Measurements from ENCODE around the gene FOXJ1. TPM values are rescaled to one million over a fixed set of nuclear protein-coding genes. Genes with fewer than 3 reads are reported as not detected.

The FOXJ1 gene
- total RNA-seq, 1 experiment from 2014 or later, result 0.28 TPM

DNA sequence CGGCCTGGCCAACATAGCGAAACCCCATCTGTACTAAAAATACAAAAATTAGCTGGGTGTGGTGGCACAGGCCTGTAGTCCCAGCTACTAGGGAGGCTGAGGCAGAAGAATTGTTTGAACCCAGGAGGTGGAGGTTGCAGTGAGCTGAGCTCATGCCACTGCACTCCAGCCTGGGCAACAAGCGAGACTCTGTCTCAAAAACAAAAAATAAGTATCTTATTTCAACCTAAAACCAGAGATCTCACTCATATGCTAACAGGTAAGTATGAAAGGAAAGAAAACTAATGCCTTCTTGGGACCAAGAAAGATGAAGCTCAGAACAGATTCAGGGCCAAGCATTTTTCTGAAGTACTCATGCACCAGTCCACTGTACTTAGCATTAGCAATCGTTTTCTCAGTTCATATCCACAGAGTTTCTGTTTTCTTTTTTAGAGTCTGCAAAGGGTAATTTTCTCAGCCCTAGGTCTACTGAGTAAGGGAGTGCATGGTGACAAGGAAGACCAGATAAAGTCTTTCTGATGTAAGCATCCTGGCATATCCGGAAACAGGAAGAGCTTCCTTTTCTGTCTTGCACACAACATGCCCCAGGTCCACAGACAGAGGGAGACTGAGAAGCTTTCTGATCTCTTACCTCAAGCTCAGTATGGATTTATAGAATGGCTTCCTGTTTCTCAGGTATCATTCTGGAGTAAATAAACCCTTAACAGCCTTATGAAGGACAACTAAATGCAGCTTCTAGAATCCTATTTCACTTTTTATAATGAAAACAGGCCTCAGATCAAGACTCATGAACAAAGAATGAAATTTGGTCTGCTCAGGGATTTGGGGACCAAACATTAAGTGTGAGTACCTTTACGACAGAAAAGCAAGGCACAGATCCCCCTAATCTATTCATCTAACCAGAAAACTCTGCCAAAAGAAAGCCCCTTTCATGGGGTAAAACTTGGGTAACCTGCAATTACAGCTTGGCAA lies 38.7 kb upstream of the FOXJ1 start:
- H3K27ac ChIP-seq (ENCODE audit: low read length), result no peak overlapping the region
- no peak for TF ChIP-seq POLR2AphosphoS5 (IDR thresholded peaks at IDR 0.05; ENCODE audit: low read depth, low read length)
- H3K27me3 ChIP-seq (ENCODE audit: control insufficient read depth, insufficient read depth, low read length), result no peaks in the 10 kb centered on the region
- DNase-seq (ENCODE audit: low read depth, low spot score) (no peak), ATAC-seq (no peak)
- no TSS peak for BruUV-seq (replicated peaks)
- H3K9me3 ChIP-seq (ENCODE audit: control insufficient read depth, insufficient read depth, low read depth, low read length), result no peaks in the 10 kb centered on the region
- no peak overlapping the region for H3K4me3 ChIP-seq (ENCODE audit: low read depth in 2 of 2, low read length in 2 of 2)
- ChIA-PET CTCF (interaction anchor here (0.5 to 1.7 kb wide), 10 partner anchors 25 to 409 kb away, joined by 3 to 11 read pairs (median 3); no protein-coding TSS in a partner anchor), POLR2A (interaction anchor here (0.6 kb wide), 2 partner anchors 52 to 301 kb away, joined by 3 to 6 read pairs; no protein-coding TSS in a partner anchor)
- H3K4me1 ChIP-seq (ENCODE audit: control insufficient read depth, insufficient read depth, low read length), result no peaks in the 10 kb centered on the region
- no peaks in the 10 kb centered on the region for H3K36me3 ChIP-seq (ENCODE audit: control insufficient read depth, insufficient read depth, low read length)
- intact Hi-C loops (cut with micrococcal nuclease; ENCODE audit: unreplicated experiment) (loop anchor here (5.0 kb wide), 1 partner anchor 57 kb away; no protein-coding TSS in a partner anchor), in situ Hi-C loops (cut with HindIII; ENCODE audit: low pct_unique_long_range_greater_than_20kb, low sequenced_read_pairs) (no loop called here)

DNA sequence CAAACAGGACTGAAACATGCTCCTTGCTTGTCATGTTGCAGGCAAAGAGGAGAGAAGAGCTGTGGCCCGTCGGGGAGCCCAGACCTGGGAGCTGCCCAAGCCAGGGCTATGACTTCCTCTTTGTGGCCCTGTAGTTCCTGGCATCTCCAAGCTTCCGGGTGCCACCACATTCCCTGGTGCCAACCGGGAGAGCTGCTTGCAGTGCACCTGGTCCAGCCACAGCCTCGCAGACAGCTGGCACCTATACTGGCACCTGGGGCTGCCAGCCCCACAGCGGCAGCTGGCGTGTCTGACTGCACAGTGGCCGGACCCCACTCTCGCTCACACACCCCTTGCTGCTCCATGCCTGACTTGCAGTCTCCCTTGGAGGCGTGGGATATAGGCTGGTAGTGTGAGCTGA lies 37.1 kb upstream of the FOXJ1 start:
- in situ Hi-C loops (cut with HindIII; ENCODE audit: low pct_unique_long_range_greater_than_20kb, low sequenced_read_pairs) (no loop called here), intact Hi-C loops (cut with micrococcal nuclease; ENCODE audit: unreplicated experiment) (no loop called here)
- Histone ChIP-seq H3K4me3 (ENCODE audit: low read depth in 2 of 2, low read length in 2 of 2) (no peak overlapping the region), H3K4me1 (ENCODE audit: control insufficient read depth, insufficient read depth, low read length) (no peaks in the 10 kb centered on the region; the same call in 1 of the 2 replicates), H3K9me3 (ENCODE audit: control insufficient read depth, insufficient read depth, low read depth, low read length) (no peaks in the 10 kb centered on the region), H3K27me3 (ENCODE audit: control insufficient read depth, insufficient read depth, low read length) (no peaks in the 10 kb centered on the region), H3K27ac (ENCODE audit: low read length) (no peak overlapping the region), H3K36me3 (ENCODE audit: control insufficient read depth, insufficient read depth, low read length) (no peaks in the 10 kb centered on the region)
- no peak for DNase-seq (ENCODE audit: low read depth, low spot score)
- ChIA-PET POLR2A (interaction anchor here (0.6 kb wide), 1 partner anchor 63 kb away, joined by 3 read pairs; no protein-coding TSS in a partner anchor), CTCF (interaction anchor here (0.6 to 1.3 kb wide), 5 partner anchors 54 to 147 kb away, joined by 3 to 9 read pairs (median 4); no protein-coding TSS in a partner anchor)
- no TSS peak for BruUV-seq (replicated peaks)
- no peak for ATAC-seq
- TF ChIP-seq POLR2AphosphoS5 (IDR thresholded peaks at IDR 0.05; ENCODE audit: low read depth, low read length), result no peak
- TF ChIP-seq, protein P1, sequence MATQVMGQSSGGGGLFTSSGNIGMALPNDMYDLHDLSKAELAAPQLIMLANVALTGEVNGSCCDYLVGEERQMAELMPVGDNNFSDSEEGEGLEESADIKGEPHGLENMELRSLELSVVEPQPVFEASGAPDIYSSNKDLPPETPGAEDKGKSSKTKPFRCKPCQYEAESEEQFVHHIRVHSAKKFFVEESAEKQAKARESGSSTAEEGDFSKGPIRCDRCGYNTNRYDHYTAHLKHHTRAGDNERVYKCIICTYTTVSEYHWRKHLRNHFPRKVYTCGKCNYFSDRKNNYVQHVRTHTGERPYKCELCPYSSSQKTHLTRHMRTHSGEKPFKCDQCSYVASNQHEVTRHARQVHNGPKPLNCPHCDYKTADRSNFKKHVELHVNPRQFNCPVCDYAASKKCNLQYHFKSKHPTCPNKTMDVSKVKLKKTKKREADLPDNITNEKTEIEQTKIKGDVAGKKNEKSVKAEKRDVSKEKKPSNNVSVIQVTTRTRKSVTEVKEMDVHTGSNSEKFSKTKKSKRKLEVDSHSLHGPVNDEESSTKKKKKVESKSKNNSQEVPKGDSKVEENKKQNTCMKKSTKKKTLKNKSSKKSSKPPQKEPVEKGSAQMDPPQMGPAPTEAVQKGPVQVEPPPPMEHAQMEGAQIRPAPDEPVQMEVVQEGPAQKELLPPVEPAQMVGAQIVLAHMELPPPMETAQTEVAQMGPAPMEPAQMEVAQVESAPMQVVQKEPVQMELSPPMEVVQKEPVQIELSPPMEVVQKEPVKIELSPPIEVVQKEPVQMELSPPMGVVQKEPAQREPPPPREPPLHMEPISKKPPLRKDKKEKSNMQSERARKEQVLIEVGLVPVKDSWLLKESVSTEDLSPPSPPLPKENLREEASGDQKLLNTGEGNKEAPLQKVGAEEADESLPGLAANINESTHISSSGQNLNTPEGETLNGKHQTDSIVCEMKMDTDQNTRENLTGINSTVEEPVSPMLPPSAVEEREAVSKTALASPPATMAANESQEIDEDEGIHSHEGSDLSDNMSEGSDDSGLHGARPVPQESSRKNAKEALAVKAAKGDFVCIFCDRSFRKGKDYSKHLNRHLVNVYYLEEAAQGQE (IDR thresholded peaks at IDR 0.05; ENCODE audit: insufficient read depth in 1 of 2, low read depth in 2 of 2, low read length in 1 of 2), result no peak
- TF ChIP-seq, protein P2, sequence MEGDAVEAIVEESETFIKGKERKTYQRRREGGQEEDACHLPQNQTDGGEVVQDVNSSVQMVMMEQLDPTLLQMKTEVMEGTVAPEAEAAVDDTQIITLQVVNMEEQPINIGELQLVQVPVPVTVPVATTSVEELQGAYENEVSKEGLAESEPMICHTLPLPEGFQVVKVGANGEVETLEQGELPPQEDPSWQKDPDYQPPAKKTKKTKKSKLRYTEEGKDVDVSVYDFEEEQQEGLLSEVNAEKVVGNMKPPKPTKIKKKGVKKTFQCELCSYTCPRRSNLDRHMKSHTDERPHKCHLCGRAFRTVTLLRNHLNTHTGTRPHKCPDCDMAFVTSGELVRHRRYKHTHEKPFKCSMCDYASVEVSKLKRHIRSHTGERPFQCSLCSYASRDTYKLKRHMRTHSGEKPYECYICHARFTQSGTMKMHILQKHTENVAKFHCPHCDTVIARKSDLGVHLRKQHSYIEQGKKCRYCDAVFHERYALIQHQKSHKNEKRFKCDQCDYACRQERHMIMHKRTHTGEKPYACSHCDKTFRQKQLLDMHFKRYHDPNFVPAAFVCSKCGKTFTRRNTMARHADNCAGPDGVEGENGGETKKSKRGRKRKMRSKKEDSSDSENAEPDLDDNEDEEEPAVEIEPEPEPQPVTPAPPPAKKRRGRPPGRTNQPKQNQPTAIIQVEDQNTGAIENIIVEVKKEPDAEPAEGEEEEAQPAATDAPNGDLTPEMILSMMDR (IDR thresholded peaks at IDR 0.05), result no peak
- no peak for TF ChIP-seq SIN3A (IDR thresholded peaks at IDR 0.05; ENCODE audit: borderline replicate concordance, insufficient read depth, low read depth, low read length)
- TF ChIP-seq TCF7L2 (IDR thresholded peaks at IDR 0.05; ENCODE audit: low read depth, low read length), result no peak

Measured in Panc1 (cell line).